ENCODE results near the gene TBXAS1.

Gene TBXAS1

DNA sequence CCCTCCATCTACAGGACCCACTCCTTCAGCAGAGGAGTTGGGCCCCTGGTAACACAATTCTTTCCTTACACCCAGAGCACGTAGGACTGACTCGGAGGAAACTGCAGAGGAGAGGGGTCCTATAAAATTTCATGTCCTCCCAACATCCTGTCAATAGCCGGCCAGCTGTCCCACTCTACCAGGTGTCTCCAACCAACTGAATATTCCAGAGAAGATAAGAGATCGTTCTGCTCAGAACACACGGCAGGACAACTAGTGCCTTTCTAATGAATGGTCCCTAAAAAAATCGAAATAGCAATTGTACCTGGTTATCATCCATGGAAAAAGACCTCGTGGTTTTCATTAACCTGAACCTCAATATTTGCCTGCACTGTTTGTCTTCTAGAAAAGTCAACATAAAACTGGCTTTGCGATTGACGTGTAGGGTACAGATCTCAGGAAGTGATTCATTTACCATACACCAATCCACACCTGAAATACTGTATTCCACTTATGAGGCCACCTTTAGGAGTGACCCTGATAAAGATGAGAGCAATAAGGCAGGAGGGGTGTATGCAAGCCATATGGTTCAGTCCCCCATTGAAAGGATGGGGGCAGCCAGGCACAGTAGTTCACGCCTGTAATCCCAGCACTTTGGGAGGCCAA lies 121.9 kb downstream of the TBXAS1 start:
- DNase-seq: no peak

DNA sequence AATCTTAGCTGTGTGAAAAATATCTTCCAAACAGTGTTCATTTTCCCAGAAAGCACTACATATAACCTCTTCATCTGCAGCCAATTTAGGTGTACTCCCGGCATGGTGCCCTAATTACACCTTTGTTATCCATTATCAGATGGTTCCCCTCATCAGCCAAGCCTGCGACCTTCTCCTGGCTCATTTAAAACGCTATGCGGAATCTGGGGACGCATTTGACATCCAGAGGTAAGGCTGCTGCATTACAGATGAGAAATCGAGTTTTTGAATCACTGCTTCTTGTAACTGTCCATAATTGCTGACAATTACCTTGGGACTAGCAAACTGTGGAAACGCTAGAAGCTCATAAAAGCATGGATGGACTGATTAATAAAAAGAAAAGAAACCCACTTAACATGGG lies 124.2 kb downstream of the TBXAS1 start:
- no peak for DNase-seq

DNA sequence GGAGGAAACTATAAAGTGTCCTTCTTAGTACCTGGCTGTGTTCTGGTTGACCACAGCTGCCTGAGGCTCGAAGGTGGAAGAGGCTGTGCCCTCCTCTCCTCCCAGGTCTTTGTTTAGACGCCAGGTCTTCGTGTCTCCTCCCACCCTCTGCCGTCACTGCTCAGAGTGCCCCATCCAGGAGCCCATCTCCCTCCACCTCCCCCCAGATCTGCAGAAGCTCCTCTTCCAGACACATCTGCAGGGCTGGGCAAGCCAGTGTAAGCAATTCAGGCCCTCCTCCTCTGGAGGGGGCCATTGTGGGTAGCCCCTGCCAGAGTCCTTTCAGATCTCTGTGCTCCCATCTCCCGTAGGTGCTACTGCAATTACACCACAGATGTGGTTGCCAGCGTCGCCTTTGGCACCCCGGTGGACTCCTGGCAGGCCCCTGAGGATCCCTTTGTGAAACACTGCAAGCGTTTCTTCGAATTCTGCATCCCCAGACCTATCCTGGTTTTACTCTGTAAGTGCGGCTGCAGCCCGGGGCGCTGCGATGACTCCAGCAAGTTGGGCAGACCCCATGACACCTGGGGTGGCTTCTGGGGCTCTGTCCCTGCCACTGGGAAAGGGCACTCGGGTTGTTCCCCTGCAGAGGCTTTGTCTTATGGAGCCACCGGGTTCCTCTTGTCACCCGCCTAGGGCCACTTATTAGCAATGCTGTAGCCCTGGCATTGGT lies 126.2 kb downstream of the TBXAS1 start:
- DNase-seq: no peak

DNA sequence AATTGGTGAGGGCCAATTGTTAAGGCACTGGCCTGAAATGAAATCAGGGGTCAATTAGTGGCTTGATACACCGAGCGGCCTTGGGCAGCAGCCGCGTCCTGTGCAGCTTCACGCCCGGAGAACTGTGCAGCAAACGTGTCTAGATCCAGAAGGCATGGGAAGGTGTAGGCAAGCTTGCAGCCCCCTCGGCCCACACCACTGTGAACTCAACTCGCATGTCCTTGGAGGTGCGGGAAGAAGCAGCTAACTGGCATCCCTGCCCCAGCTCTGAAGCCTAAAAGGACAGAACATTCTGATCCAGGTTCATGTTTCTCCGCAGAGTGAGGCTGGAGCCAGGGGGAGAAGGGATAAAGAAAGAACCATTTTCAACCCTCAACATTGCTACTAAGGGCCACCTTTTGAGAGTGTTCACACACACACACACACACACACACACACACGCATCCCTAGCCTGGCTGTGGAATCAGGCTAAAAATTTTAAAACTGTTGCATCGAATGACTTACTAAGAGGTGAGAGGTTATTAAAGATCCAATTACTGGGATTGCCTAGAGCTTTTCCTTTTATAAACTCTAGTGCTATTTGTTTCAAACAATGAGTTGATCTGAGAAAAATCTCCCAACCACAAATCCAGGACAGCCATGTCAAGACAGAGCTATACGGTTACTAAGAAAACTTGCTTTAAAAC lies 129.7 kb downstream of the TBXAS1 start:
- DNase-seq: no peak

DNA sequence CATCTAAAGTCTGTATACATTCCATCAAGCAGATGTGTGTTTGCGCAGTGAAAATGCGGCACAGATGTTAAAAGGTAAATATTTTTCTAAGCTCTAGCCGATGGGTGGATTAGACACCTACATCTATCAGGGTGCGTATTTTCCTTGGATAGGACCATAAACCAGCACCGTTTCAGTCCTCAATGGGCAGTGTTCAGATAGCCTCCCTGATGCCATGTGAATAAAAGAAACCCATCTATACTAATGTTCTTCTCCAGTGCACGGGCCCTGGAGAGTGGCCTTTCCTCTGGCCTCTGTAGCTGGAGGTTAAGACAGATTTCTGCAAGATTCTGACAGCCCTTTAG lies 130.2 kb downstream of the TBXAS1 start:
- no peak for DNase-seq

DNA sequence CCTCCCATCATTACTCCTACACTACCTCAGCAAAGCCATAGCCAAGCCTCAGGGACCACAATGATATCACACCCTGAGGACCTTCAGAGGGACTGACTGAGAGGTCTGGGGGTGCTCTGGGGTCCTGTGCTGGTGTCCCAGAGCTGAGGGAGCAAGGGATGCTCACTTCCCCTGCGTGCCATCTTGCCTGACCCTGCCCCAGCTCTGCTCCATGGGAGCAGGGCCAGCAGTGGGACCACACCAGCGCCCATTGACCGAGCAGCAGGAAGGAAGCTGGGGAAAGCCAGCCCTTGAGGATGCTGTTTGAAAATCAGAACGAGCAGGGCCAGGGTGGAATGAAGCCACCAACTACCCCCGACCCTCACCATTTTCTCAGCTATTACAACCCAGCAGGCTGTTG lies 130.7 kb downstream of the TBXAS1 start:
- no peak for DNase-seq

DNA sequence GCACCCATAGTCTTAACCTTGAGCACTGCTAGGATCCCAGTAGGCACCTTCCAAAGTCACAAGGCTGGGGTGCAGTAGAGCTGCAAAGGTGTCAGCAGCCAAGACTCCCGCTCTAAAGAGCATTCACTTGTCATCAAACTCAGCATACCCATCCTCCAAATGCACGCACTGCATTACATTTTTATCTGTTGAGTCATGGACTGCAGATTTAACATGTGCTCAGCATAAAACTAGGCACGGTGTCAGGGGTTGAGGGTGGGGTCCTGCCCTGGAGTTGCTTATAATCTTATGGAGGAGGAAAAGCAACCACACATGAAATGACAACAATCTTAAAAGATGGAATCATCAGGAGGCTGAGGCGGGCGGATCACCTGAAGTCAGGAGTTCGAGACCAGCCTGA lies 131.1 kb downstream of the TBXAS1 start:
- no peak for DNase-seq

DNA sequence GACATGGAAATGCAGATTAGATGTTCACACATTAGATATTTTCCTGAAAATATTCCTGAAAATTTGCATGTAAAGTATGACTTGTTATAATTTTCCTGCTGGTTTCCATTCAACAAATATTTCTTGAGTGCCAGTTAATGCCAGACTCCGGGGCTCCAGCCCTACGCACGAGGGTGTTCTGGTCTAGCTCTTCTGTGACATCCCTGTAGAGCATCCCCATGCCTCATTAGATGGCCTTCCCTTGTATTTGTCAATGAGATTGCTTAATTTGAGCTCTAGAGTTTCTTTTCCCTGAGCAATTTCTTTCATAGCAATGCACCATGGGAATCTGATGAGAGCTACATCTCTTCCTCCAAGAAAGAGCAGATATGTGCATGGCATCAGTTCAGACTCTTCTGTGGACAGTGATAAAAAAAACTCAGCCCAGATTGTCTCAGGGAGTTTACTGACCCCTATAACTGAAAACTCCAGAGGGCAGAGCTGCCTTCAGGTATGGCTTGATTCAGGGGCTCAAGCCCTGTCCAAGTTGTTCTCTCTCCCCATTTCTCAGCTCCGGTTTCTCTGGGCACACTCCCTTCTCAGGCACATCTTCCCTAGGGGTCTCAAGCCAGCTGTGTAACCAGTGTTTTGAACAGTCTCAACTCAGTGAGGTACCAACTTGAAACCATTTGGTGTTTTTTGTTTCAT lies 137.0 kb downstream of the TBXAS1 start:
- DNase-seq: no peak

DNA sequence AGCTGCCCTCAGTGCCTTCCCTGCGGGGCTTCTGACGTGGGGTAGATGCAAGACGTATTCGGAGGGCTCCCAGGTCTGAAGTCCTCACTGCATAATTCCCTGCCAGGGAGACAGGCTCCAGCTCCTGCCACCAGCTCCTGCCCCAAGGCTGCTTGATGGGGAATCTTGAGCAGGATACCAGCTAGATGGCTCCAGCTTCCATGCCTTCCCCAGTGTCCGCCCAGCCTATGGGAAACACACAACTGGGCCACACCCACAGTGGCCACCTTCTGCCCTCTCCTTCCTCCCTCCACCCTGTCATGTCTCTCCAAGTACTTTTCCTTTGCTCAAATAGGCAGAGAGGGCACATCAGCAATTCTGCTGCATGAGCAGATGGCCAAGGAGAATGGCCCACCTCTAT lies 137.9 kb downstream of the TBXAS1 start:
- no peak for DNase-seq

DNA sequence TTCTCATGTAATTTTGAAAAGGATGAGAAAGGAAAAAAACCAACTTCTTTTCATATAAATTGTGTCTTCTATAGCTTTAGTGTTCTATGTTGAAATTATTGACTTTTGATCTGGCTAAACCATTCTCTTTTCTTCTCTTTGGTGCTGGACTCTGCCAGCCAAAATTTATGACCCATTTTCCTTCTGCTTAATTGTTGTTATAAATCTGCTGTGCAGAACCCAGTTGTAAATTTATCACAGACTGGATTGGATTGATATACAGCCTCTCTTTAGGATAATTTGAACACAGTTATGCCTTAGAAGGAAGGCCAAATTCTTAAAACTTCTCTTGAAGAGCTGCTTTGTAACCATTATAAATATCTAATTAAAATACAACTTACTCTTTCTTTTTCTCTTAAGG lies 139.9 kb downstream of the TBXAS1 start:
- no peak for DNase-seq

DNA sequence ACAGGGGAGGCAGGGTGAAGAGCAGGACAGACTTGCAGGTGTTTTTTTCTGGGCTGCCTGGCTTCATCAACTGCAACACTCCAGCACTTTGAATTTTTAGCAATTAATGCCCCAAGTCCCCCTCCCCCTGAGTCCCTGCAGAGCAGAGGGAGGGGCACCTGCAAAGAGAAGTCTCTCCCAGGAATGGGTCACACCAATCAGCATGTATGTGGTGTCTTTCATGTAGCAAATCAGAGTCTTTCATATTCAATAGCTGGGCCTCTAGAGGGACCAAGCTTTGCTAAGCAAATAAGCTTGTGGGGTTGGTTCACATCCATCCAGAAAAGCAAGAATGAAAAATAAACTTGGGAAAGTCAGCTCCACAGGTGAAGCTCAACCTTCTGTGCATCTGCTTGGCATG lies 143.0 kb downstream of the TBXAS1 start:
- DNase-seq: no peak

DNA sequence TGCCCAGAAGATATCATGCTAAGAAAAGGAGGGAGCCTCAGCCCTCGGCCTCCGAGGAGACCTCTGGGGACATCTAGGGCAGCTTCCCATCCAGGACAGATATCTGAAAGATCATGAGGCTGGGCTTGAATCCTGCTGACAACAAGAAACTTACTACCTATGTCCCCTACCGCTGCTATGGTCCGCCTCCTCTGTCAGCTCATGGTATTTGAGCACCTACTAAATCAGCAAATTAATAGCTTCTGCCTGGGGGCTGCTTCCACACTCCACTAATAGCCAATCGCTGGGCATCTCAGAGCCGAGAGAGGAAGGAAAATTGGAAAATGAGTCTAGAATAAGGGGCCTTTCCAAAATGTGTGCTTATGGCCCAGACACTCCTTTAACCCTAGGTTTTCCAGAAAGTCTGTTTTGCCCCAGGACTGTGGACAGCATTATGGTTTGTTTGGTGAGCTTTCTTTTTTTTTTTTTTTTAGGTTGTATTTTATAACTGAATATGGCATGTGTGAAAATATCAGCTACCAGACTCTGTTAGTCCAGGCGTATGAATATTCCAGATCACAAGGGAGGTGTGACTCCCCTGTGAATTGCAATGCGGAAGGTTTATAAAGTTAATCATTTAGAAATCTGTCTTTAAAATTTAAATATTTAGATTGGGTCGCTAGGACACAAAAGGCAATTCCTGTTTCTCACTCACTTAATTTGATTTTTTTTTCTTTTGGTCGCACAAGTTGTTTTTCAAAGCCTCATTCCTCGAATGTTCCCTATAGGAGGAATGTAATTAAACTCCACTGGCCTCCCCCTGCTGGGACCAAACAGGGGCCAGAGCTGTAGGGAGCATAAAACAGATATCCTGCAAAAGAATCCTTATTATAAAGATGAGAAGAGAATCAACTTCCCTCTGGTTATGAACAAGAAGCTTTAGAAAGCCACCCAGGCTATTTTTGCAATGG lies 144.3 kb downstream of the TBXAS1 start:
- DNase-seq: no peak

DNA sequence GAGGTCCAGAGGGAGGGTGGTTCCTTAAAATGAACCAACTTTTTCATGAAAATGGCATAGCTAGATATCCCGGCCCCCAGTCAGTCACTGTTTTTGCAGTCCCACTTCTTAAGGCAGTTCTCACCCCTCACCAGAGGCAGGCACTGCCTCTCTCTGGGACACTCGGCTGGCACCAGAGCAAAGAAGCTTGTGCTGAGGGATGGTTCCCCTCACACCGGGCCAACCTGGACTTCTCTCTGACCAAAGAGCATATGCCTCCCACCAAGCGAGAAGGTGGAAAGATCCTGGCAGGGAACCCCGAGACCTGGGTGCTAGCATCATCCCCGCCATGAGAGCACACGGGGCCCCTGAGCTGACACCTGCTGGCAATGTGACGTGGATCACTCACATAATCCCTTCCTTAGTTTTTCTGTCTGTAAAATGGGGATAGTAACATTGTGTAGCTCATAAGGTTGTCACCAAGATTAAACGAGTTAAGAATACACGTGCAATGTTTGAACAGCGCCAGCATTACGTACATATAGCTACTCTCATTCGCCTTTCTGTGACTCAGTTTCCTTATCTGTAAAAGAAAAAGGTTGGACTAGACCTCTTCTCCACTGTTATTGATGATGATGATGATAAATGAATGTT lies 145.2 kb downstream of the TBXAS1 start:
- no peak for DNase-seq

DNA sequence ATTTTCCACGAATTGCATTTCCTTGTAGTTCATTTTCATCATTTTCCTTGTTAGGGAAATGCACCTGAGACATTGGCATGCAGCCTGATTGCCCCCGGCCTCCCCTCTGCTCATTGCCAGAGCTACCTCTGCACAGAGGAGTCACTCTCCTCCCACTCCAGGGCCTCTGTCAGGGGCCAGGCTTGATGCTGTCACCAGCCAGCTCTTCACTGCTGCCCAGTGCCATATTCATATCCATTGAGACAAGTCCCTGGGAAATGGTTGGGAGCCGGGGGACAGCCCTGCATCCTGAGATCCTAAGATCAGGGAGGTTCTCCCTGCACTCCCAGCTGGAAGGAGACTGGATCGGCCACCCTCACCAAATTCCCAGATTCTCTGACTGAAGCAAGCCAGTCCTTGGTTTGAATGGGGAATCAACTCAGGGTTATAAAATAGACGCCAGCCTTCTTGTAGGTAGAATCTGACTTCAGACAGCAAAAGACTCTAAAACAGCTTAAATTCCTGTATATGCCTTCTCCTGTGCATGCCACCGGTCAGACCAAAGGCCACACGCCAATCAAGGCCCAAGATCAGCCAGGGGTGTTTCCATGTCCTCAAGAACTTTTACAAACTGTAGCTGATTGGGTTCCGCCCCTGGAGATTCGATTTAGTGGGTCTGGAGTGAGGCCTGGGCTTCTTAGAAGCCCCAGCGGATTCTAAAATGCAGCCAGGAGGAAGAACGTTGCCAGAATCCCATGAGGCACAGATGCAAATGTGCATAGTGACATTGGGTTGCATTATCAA lies 147.2 kb downstream of the TBXAS1 start:
- no peak for DNase-seq

DNA sequence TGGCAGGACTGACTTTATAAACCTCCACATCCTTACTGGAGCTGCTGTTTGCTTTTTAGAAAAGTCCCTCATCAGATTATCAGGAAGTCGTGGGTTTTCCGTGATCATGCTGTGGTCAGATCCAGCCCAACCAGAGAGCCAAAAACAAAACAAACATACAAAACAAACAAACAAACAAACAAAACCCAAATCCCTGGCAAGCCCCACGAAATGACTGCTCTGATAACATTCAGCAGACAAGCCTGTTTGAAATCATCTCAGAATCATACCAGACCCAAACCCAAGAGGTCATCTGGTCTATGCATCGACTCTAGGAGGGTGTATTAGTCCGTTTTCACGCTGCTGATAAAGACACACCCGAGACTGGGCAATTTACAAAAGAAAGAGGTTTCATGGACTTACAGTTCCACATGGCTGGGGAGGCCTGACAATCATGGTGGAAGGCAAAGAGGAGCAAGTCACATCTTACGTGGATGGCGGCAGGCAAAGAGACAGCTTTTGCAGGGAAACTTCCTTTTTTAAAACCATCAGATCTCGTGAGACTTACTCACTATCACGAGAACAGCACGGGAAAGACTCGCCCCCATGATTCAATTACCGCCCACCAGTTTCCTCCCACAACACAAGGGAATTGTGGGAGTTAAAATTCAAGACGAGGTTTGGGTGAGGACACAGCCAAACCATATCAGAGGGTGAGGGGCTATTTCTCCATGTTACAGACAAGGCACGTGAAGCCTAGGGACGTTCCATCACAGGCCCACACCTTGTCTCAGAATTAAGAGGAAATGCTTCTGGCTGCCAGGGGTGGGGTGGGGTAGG lies 148.0 kb downstream of the TBXAS1 start:
- no peak for DNase-seq

DNA sequence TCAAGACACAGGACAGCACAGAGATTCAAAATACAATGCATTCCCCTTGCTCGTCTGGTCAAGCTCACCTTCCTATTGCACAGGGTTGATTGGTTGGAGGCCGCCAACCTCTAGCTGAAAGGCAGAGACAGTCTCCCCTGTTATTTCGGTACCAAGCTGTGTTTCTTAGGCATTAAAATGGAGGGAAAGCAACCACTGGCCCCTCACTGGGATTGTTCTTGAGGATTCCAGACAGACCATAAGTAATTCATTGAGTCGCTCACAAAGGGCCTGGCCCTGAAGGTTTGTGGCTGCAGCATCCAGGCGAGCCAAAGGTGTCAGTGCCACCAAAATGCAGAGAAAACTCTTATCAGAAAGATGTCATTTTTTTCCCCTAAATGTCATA lies 152.4 kb downstream of the TBXAS1 start:
- DNase-seq: no peak

DNA sequence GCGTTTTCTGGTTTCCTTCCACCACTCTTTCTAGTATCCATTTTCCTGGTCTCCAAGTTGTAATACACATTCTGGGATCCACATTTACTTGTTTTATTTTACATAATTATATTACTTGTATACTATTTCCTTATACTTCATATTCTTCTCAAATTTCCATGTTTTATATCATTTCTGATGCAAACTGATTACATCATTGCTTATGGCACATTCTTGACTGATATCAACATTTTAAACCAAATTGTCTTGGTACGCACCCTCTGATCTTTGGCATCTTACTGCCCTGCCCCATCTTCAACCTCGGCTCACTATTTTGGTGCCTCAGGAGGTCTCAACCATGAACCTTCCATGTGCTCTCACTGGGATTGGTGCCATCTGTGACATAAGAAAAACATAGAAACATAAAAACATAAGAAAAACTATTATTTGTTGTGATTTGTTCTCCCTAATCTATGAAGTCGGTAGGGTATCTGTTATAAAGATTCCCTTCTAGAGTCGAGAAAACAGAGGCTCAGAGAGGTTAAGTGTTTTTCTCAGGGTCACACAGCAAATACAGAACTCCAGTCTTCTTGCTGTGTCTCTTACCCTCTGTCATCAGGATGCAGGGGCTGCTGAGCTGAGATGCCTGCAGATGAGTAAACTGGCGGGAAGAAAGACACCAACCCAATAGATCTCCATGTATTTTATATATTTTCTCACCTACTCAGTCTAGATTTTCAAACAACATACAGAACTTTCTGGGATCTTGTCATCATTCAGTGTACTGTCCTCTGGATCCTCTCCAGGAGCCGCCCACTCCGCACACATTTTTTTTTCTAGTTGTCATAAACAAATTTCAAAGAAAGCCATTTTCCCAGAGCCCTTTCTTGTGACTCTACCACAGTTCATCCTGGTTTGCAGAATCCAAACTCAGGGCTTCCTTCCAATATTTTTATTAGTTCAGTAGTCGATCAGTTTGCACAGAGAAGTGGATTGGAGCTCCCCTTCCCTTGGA lies 154.2 kb downstream of the TBXAS1 start:
- DNase-seq: no peak

DNA sequence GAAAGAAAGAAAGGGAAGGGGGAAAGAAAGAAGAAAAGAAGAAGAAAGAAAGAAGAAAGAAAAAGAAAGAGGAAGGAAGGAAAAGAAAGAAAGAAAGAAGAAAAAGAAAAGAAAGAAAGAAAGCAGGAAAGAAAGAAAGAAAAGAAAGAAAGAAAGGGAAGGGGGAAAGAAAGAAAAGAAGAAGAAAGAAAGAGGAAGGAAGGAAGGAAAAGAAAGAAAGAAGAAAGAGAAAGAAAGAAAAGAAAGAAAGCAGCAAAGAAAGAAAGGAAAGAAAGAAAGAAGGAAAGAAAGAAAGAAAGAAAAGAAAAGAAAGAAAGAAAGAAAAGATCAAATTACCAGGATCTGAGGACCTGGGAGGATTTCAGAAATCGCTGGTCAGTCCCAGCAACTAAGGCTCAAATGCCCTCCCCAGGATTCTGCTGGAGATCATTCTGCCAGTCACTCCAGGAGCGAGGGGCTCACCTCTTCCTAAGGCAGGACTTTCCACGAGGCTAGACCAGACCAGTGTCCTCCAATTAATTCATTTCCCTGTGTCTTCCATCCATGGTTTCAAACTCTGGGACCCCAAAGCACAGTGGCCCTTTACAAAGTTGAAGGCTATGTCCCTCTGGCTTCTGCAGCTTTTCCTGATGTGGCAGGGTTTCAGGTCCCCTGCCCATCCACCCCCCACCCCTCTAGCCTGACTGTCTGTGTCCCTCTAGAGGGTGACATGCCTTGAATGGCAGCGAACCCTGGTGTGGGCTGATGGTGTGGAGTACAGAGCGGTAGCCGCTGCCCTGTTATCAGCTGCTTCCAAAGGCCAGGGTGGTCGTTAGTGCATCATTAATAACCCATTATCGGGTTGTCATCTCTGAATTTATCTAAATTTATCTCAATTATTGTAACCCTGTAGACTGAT lies 155.8 kb downstream of the TBXAS1 start:
- no peak for DNase-seq
